ENCODE data around the gene DDAH1. TPM values are rescaled to one million over a fixed set of nuclear protein-coding genes. Genes with fewer than 3 reads are reported as not detected.

Gene DDAH1
- total RNA-seq, 4 donors from 2014 or later: 17.5 to 64.2 (median 40.0) TPM

DNA sequence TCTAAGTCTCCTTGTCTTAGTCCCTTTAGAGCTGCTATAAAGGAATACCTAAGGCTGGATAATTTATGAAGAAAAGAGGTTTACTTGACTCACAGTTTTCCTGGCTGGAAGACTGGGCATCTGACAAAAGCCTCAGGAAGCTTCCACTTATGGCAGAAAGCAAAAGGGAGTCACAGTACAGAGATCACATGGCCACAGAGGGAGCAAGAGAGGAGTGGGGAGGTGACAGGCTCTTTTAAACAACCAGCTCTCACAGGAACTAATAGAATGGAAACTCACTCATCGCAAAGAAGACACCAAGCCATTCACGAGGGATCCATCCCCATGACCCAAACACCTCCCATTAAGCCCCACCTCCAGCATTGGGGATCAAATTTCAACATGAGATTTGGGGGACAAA, 68.8 kb downstream of the DDAH1 start:
- H3K36me3 ChIP-seq: no peaks in the 10 kb centered on the region
- H3K9me3 ChIP-seq: no peaks in the 10 kb centered on the region
- no peak for DNase-seq
- H3K4me3 ChIP-seq (replicated peaks in 1 of 3): no peak overlapping the region
- no peak overlapping the region for H3K27ac ChIP-seq
- no peak for TF ChIP-seq POLR2A (IDR thresholded peaks at IDR 0.05)
- TF ChIP-seq, protein P1, sequence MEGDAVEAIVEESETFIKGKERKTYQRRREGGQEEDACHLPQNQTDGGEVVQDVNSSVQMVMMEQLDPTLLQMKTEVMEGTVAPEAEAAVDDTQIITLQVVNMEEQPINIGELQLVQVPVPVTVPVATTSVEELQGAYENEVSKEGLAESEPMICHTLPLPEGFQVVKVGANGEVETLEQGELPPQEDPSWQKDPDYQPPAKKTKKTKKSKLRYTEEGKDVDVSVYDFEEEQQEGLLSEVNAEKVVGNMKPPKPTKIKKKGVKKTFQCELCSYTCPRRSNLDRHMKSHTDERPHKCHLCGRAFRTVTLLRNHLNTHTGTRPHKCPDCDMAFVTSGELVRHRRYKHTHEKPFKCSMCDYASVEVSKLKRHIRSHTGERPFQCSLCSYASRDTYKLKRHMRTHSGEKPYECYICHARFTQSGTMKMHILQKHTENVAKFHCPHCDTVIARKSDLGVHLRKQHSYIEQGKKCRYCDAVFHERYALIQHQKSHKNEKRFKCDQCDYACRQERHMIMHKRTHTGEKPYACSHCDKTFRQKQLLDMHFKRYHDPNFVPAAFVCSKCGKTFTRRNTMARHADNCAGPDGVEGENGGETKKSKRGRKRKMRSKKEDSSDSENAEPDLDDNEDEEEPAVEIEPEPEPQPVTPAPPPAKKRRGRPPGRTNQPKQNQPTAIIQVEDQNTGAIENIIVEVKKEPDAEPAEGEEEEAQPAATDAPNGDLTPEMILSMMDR (IDR thresholded peaks at IDR 0.05): no peak
- WGBS, 2 donors: 89 to 97% methylated on average over 2 of the region's 2 CpGs
- H3K27me3 ChIP-seq: no peaks in the 10 kb centered on the region
- peaks cover 6 to 9% of the 10 kb centered on the region in 2 donors for H3K4me1 ChIP-seq
- intact Hi-C loops (cut with DNase I): no loop called here

GRCh38 chr1:85394130-85394529, 70.8 kb downstream of the DDAH1 start:
- no peak for DNase-seq
- Histone ChIP-seq H3K4me1 (peaks cover under 1% of the 10 kb centered on the region in 2 donors), H3K27ac (no peak overlapping the region), H3K4me3 (replicated peaks in 1 of 3) (no peak overlapping the region), H3K9me3 (no peaks in the 10 kb centered on the region), H3K27me3 (no peaks in the 10 kb centered on the region), H3K36me3 (no peaks in the 10 kb centered on the region)
- 88 to 96% methylated on average over 2 of the region's 2 CpGs for WGBS, 2 donors
- intact Hi-C loops (cut with DNase I): no loop called here
- TF ChIP-seq POLR2A (IDR thresholded peaks at IDR 0.05): no peak
- TF ChIP-seq, protein P1 (IDR thresholded peaks at IDR 0.05): no peak

- no peaks in the 10 kb centered on the region for H3K27me3 ChIP-seq
- H3K4me3 ChIP-seq (replicated peaks in 1 of 3): no peak overlapping the region
- DNase-seq: no peak
- H3K9me3 ChIP-seq: no peaks in the 10 kb centered on the region
- H3K4me1 ChIP-seq: no peaks in the 10 kb centered on the region
- no peak overlapping the region for H3K27ac ChIP-seq
- TF ChIP-seq POLR2A (IDR thresholded peaks at IDR 0.05): no peak
- TF ChIP-seq, protein P1 (IDR thresholded peaks at IDR 0.05): no peak
- intact Hi-C loops (cut with DNase I): no loop called here
- H3K36me3 ChIP-seq: no peaks in the 10 kb centered on the region
Measured at GRCh38 chr1:85393490-85393889, 71.5 kb downstream of the DDAH1 start.

GRCh38 chr1:85388416-85388815, 76.5 kb downstream of the DDAH1 start:
- no peak overlapping the region for H3K4me3 ChIP-seq (replicated peaks in 1 of 3)
- no peaks in the 10 kb centered on the region for H3K27me3 ChIP-seq
- DNase-seq: no peak
- TF ChIP-seq, protein P1 (IDR thresholded peaks at IDR 0.05): no peak
- TF ChIP-seq POLR2A (IDR thresholded peaks at IDR 0.05): no peak
- no peak overlapping the region for H3K27ac ChIP-seq
- intact Hi-C loops (cut with DNase I): no loop called here
- H3K9me3 ChIP-seq: no peaks in the 10 kb centered on the region
- no peaks in the 10 kb centered on the region for H3K4me1 ChIP-seq
- H3K36me3 ChIP-seq: no peaks in the 10 kb centered on the region

- H3K9me3 ChIP-seq: no peaks in the 10 kb centered on the region
- TF ChIP-seq POLR2A (IDR thresholded peaks at IDR 0.05): no peak
- TF ChIP-seq, protein P1 (IDR thresholded peaks at IDR 0.05): no peak
- no peak for DNase-seq
- intact Hi-C loops (cut with DNase I): no loop called here
- WGBS, 2 donors: 64 to 71% methylated on average over 2 of the region's 2 CpGs
- H3K27me3 ChIP-seq: no peaks in the 10 kb centered on the region
- H3K27ac ChIP-seq: no peak overlapping the region
- H3K4me1 ChIP-seq: no peaks in the 10 kb centered on the region
- no peak overlapping the region for H3K4me3 ChIP-seq (replicated peaks in 1 of 3)
- no peaks in the 10 kb centered on the region for H3K36me3 ChIP-seq
Measured at GRCh38 chr1:85387781-85388180, 77.2 kb downstream of the DDAH1 start.
